ENCODE results near the gene MAP3K20. TPM values are rescaled to one million over a fixed set of nuclear protein-coding genes. Genes with fewer than 3 reads are reported as not detected.

The MAP3K20 gene
- polyA plus RNA-seq, 1 of the 3 experiments (the other 2 are of a cell fraction): 8.5 TPM

DNA sequence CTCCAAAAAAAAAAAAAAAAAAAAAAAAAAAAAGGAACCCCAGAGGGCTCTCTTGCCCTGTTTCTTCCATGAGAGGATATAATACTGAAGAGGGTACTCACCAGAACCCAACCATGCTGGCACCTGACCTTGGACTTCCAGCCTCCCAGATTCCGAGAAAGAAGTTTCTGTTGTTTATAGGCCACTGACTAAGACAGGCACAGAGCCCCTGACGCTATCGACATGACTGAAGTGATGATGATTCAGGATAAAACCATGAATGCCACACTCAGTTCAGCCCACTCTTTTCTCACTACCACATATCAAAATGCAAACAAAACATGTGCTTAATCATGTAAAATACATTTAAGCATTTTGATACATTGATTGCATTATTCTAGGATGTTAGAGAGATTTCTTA lies 212.9 kb downstream of the MAP3K20 start:
- Histone ChIP-seq H4K20me1 (ENCODE audit: insufficient read depth) (no peaks in the 10 kb centered on the region), H3K4me1 (ENCODE audit: control insufficient read depth in 1 of 2, insufficient read depth in 2 of 2, low read depth in 1 of 2, low read length in 1 of 2) (no peaks in the 10 kb centered on the region), H2AFZ (ENCODE audit: low read depth) (no peak overlapping the region), H3K9me2 (no peaks in the 10 kb centered on the region), H3K4me2 (no peak overlapping the region), H3F3A (replicated peaks; ENCODE audit: insufficient read depth) (no peaks in the 10 kb centered on the region), H3K9ac (no peak overlapping the region), H3K27me3 (ENCODE audit: insufficient read depth) (no peaks in the 10 kb centered on the region), H3K4me3 (ENCODE audit: low read depth in 2 of 2, low read length in 1 of 2) (no peak overlapping the region), H3K9me3 (no peaks in the 10 kb centered on the region), H3K36me3 (replicated peaks in 1 of 2; ENCODE audit: control insufficient read depth in 1 of 2, insufficient read depth in 2 of 2, low read length in 1 of 2) (no peaks in the 10 kb centered on the region), H3K79me2 (ENCODE audit: insufficient read depth) (no peaks in the 10 kb centered on the region), H3K27ac (ENCODE audit: low read depth in 2 of 2, low read length in 1 of 2) (no peak overlapping the region)
- 57% methylated on average over 3 of the region's 3 CpGs for WGBS (ENCODE audit: low lambda C conversion rate)
- no peak for DNase-seq
- CTCF ChIA-PET: no interaction called here
- TF ChIP-seq GATA2 (CRISPR knock-in tag; IDR thresholded peaks at IDR 0.05): no peak
- TF ChIP-seq RAD21 (IDR thresholded peaks at IDR 0.05; ENCODE audit: low read length): no peak
- no peak for TF ChIP-seq TEAD4 (IDR thresholded peaks at IDR 0.05; ENCODE audit: borderline replicate concordance, insufficient read depth)
- no peak for TF ChIP-seq POLR2AphosphoS5 (IDR thresholded peaks at IDR 0.05; ENCODE audit: low read depth, low read length)
- TF ChIP-seq NRF1 (IDR thresholded peaks at IDR 0.05; ENCODE audit: low read depth, low read length): no peak
- TF ChIP-seq, protein P1, sequence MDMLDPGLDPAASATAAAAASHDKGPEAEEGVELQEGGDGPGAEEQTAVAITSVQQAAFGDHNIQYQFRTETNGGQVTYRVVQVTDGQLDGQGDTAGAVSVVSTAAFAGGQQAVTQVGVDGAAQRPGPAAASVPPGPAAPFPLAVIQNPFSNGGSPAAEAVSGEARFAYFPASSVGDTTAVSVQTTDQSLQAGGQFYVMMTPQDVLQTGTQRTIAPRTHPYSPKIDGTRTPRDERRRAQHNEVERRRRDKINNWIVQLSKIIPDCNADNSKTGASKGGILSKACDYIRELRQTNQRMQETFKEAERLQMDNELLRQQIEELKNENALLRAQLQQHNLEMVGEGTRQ (IDR thresholded peaks at IDR 0.05; ENCODE audit: borderline replicate concordance, low read depth, low read length): no peak
- no peak for TF ChIP-seq CHD2 (IDR thresholded peaks at IDR 0.05; ENCODE audit: low read length, partially characterized antibody)
- no peak for TF ChIP-seq EP300 (IDR thresholded peaks at IDR 0.05; ENCODE audit: borderline replicate concordance in 1 of 2, low read depth in 1 of 2, low read length in 1 of 2)
- no peak for TF ChIP-seq GABPA (IDR thresholded peaks at IDR 0.05; ENCODE audit: low read depth)
- no peak for TF ChIP-seq TAF1 (IDR thresholded peaks at IDR 0.05; ENCODE audit: borderline replicate concordance, low read depth, low read length)
- TF ChIP-seq, protein P2, sequence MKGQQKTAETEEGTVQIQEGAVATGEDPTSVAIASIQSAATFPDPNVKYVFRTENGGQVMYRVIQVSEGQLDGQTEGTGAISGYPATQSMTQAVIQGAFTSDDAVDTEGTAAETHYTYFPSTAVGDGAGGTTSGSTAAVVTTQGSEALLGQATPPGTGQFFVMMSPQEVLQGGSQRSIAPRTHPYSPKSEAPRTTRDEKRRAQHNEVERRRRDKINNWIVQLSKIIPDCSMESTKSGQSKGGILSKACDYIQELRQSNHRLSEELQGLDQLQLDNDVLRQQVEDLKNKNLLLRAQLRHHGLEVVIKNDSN (IDR thresholded peaks at IDR 0.05; ENCODE audit: borderline replicate concordance, low read depth): no peak
- no peak for TF ChIP-seq JUND (IDR thresholded peaks at IDR 0.05)
- no peak for TF ChIP-seq RFX5 (IDR thresholded peaks at IDR 0.05; ENCODE audit: low read length)
- no peak for TF ChIP-seq IRF3 (IDR thresholded peaks at IDR 0.05; ENCODE audit: low read depth, low read length)
- TF ChIP-seq NFIC (IDR thresholded peaks at IDR 0.05; ENCODE audit: borderline replicate concordance): no peak
- TF ChIP-seq, protein P3, sequence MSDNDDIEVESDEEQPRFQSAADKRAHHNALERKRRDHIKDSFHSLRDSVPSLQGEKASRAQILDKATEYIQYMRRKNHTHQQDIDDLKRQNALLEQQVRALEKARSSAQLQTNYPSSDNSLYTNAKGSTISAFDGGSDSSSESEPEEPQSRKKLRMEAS (IDR thresholded peaks at IDR 0.05; ENCODE audit: low read depth): no peak
- POLR2A ChIA-PET: interaction anchor here (0.6 kb wide), 1 partner anchor 876 kb away, joined by 3 read pairs; no protein-coding TSS in a partner anchor

DNA sequence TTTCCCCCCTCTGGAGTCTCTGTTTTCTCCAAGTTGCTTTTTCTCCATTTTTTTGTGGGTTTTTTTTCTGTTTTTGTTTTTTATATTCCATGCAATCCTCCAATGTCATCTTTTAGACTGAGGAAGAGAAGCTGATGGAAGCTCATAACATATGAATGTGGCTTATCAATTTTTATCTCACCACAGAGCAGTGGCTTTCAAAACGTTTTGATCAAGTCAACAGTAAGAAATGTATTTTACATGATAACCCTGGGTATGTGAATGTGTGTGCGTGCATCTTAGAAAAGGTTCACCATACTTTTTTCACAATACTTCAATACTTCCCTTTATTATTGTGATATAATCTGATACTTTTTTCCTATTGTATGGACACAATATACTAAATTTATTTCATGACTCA lies 214.4 kb downstream of the MAP3K20 start:
- H3K9me2 ChIP-seq: no peaks in the 10 kb centered on the region
- CTCF ChIA-PET: no interaction called here
- no peaks in the 10 kb centered on the region for H3K4me1 ChIP-seq (ENCODE audit: control insufficient read depth in 1 of 2, insufficient read depth in 2 of 2, low read depth in 1 of 2, low read length in 1 of 2)

More for the DNA sequence above, 214.4 kb downstream of the MAP3K20 start:
- DNase-seq: no peak
- Histone ChIP-seq H3K27ac (ENCODE audit: low read depth in 2 of 2, low read length in 1 of 2) (no peak overlapping the region), H3K27me3 (ENCODE audit: insufficient read depth) (no peaks in the 10 kb centered on the region), H3K36me3 (replicated peaks in 1 of 2; ENCODE audit: control insufficient read depth in 1 of 2, insufficient read depth in 2 of 2, low read length in 1 of 2) (no peaks in the 10 kb centered on the region), H3K9ac (no peak overlapping the region), H3F3A (replicated peaks; ENCODE audit: insufficient read depth) (no peaks in the 10 kb centered on the region), H3K9me3 (no peaks in the 10 kb centered on the region), H4K20me1 (ENCODE audit: insufficient read depth) (no peaks in the 10 kb centered on the region), H2AFZ (ENCODE audit: low read depth) (no peak overlapping the region), H3K4me2 (no peak overlapping the region), H3K4me3 (ENCODE audit: low read depth in 2 of 2, low read length in 1 of 2) (no peak overlapping the region), H3K79me2 (ENCODE audit: insufficient read depth) (no peaks in the 10 kb centered on the region)
- TF ChIP-seq MXI1 (IDR thresholded peaks at IDR 0.05; ENCODE audit: low read depth, low read length) (no peak), GATA2 (CRISPR knock-in tag; IDR thresholded peaks at IDR 0.05) (no peak), TEAD4 (IDR thresholded peaks at IDR 0.05; ENCODE audit: borderline replicate concordance, insufficient read depth) (no peak), GABPA (IDR thresholded peaks at IDR 0.05; ENCODE audit: low read depth) (no peak), JUND (IDR thresholded peaks at IDR 0.05) (no peak), RXRA (IDR thresholded peaks at IDR 0.05; ENCODE audit: borderline replicate concordance, low read depth) (no peak), NRF1 (IDR thresholded peaks at IDR 0.05; ENCODE audit: low read depth, low read length) (no peak), FOSL2 (IDR thresholded peaks at IDR 0.05; ENCODE audit: borderline replicate concordance, low read depth) (no peak), IRF3 (IDR thresholded peaks at IDR 0.05; ENCODE audit: low read depth, low read length) (no peak)
- TF ChIP-seq, protein P4, sequence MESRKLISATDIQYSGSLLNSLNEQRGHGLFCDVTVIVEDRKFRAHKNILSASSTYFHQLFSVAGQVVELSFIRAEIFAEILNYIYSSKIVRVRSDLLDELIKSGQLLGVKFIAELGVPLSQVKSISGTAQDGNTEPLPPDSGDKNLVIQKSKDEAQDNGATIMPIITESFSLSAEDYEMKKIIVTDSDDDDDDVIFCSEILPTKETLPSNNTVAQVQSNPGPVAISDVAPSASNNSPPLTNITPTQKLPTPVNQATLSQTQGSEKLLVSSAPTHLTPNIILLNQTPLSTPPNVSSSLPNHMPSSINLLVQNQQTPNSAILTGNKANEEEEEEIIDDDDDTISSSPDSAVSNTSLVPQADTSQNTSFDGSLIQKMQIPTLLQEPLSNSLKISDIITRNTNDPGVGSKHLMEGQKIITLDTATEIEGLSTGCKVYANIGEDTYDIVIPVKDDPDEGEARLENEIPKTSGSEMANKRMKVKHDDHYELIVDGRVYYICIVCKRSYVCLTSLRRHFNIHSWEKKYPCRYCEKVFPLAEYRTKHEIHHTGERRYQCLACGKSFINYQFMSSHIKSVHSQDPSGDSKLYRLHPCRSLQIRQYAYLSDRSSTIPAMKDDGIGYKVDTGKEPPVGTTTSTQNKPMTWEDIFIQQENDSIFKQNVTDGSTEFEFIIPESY (IDR thresholded peaks at IDR 0.05; ENCODE audit: borderline replicate concordance, low read depth): no peak
- 54% methylated on average over 2 of the region's 2 CpGs for WGBS (ENCODE audit: low lambda C conversion rate)
- POLR2A ChIA-PET: no interaction called here

Data from SK-N-SH (cell line).